Measurements from ENCODE around the gene SEPHS1. TPM values are rescaled to one million over a fixed set of nuclear protein-coding genes. Genes with fewer than 3 reads are reported as not detected.

The SEPHS1 gene
- total RNA-seq, 1 experiment from 2014 or later: 509 TPM

- TF ChIP-seq PRDM15 (CRISPR knock-in tag; IDR thresholded peaks at IDR 0.05): no peak
- TF ChIP-seq ZNF512 (CRISPR knock-in tag; IDR thresholded peaks at IDR 0.05; ENCODE audit: borderline replicate concordance): no peak
Measured at GRCh38 chr10:13302821-13303555, 45.1 kb downstream of the SEPHS1 start (continued).

GRCh38 chr10:13299437-13300287 is 48.4 kb downstream of the SEPHS1 start, which contains the start of gene PHYH:
PHYH (minus strand) TSS chr10:13300064; CDS start chr10:13300042, 22 bp downstream.
- DNase-seq (ENCODE audit: low spot score) (peak; percentile 81), ATAC-seq (peak; percentile 70)
- Mint-ChIP-seq H3K9me3 (no peaks in the 10 kb centered on the region), H3K36me3 (no peaks in the 10 kb centered on the region; the same call in 1 of the 2 replicates), H3K27ac (peak within 1 kb of the TSS; percentile 66), H3K4me1 (peaks cover 13% of the 10 kb centered on the region), H3K27me3 (ENCODE audit: low read depth) (peaks cover 13% of the 10 kb centered on the region; the same call in 1 of the 2 replicates), H3K4me3 (peak within 1 kb of the TSS; percentile 69)
- POLR2A ChIA-PET: interaction anchor here (0.7 to 2.3 kb wide), 4 partner anchors 17 to 133 kb away, joined by 3 to 26 read pairs (median 4); no protein-coding TSS in a partner anchor
- CTCF ChIA-PET: interaction anchor here (1.0 to 4.7 kb wide), 4 partner anchors 28 to 237 kb away, joined by 3 to 57 read pairs (median 16); no protein-coding TSS in a partner anchor
- no peak for TF ChIP-seq FOXP4 (CRISPR knock-in tag; IDR thresholded peaks at IDR 0.05)
- TF ChIP-seq NFYB (CRISPR knock-in tag; conservative IDR thresholded peaks at IDR 0.05; ENCODE audit: low read depth): 0 out of 2 replicates have a peak, but pooled peaks have one; percentile 24
- TF ChIP-seq FOXK1 (CRISPR knock-in tag; IDR thresholded peaks at IDR 0.05): peak; percentile 55; the same call in 1 of the 2 replicates
- TF ChIP-seq USF1 (CRISPR knock-in tag; IDR thresholded peaks at IDR 0.05): peak; percentile 76
- 0 out of 2 replicates have a peak, but pooled peaks have one; percentile 32 for TF ChIP-seq JUN (CRISPR knock-in tag; IDR thresholded peaks at IDR 0.05)
- no peak for TF ChIP-seq ZNF512 (CRISPR knock-in tag; IDR thresholded peaks at IDR 0.05; ENCODE audit: borderline replicate concordance)
- TF ChIP-seq HMGA2 (CRISPR knock-in tag; IDR thresholded peaks at IDR 0.05): no peak
- TF ChIP-seq CBFB (CRISPR knock-in tag; IDR thresholded peaks at IDR 0.05; ENCODE audit: low read depth): no peak
- TF ChIP-seq ZNF232 (CRISPR knock-in tag; IDR thresholded peaks at IDR 0.05): 0 out of 2 replicates have a peak, but pooled peaks have one; percentile 62
- no peak for TF ChIP-seq ZNF416 (CRISPR knock-in tag; IDR thresholded peaks at IDR 0.05)
- no peak for TF ChIP-seq SOX15 (CRISPR knock-in tag; IDR thresholded peaks at IDR 0.05)
- 0 out of 2 replicates have a peak, but pooled peaks have one; percentile 33 for TF ChIP-seq AFF4 (CRISPR knock-in tag; IDR thresholded peaks at IDR 0.05; ENCODE audit: borderline replicate concordance)
- TF ChIP-seq NR2C2 (CRISPR knock-in tag; IDR thresholded peaks at IDR 0.05): no peak
- no peak for TF ChIP-seq NFATC4 (CRISPR knock-in tag; IDR thresholded peaks at IDR 0.05)
- TF ChIP-seq ATF3 (CRISPR knock-in tag; conservative IDR thresholded peaks at IDR 0.05): no peak
- TF ChIP-seq PRRX2 (CRISPR knock-in tag; IDR thresholded peaks at IDR 0.05): no peak
- TF ChIP-seq ZNF138 (CRISPR knock-in tag; conservative IDR thresholded peaks at IDR 0.05): no peak
- TF ChIP-seq NR3C1 (CRISPR knock-in tag; conservative IDR thresholded peaks at IDR 0.05; ENCODE audit: low read depth): peak; percentile 94
